Esophagus muscularis mucosa (tissue), 4 donors: ENCODE data around the gene RHNO1. TPM values are rescaled to one million over a fixed set of nuclear protein-coding genes. Genes with fewer than 3 reads are reported as not detected.

Experiments used
- DNase-seq: peaks from one replicate; pipeline ENCODE4 v3.0.0-alpha.2; 2017; ENCODE audit errors: extremely low spot score
- H3K27ac ChIP-seq, 4 donors: fragments of 200-600 bp; sonication (generic); replicated peaks in 1 of 4; 1 replicate in 3 of 4; 2 replicates in 1 of 4; pipeline ENCODE4 v1.5.1; 2016 to 2019; ENCODE audit warnings: mild to moderate bottlenecking in 1 of 4
- H3K27me3 ChIP-seq, 4 donors: fragments of 200-600 bp; sonication (generic); one replicate each; pipeline versions ENCODE4 v1.5.1 to v1.6.0; 2016 to 2019
- H3K36me3 ChIP-seq, 4 donors: fragments of 200-600 bp; sonication (generic); one replicate each; pipeline ENCODE4 v1.5.1; 2016 to 2019
- H3K4me1 ChIP-seq, 4 donors: fragments of 200-600 bp; sonication (generic); one replicate each; pipeline ENCODE4 v1.5.1; 2016 to 2019
- H3K4me3 ChIP-seq, 4 donors: fragments of 200-600 bp; sonication (generic); 1 replicate in 2 of 4; 2 replicates in 2 of 4; pipeline ENCODE4 v1.5.1; 2016 to 2019; ENCODE audit warnings: mild to moderate bottlenecking in 4 of 4, moderate library complexity in 1 of 4
- H3K9me3 ChIP-seq, 4 donors: fragments of 200-600 bp; sonication (generic); 1 replicate in 3 of 4; 2 replicates in 1 of 4; pipeline ENCODE4 v1.5.1; 2016 to 2019
- CTCF ChIP-seq, 3 experiments: fragments of 200-600 bp in 2 of 3; fragments of 450-650 bp in 1 of 3; sonication (generic) in 2 of 3; IDR thresholded peaks; one replicate each; pipeline ENCODE4 v1.5.1; 2017 to 2019; ENCODE audit warnings: antibody characterized with exemption in 3 of 3, mild to moderate bottlenecking in 2 of 3, moderate library complexity in 1 of 3
- EP300 ChIP-seq: sonication (generic); formaldehyde crosslinking; IDR thresholded peaks from one replicate; pipeline ENCODE4 v1.6.1; 2017; ENCODE audit warnings: antibody characterized with exemption
- POLR2A ChIP-seq: fragments of 450-650 bp; IDR thresholded peaks from one replicate; pipeline ENCODE4 v1.6.1; 2017; ENCODE audit warnings: antibody characterized with exemption, moderate library complexity, mild to moderate bottlenecking, low read depth
- POLR2AphosphoS5 ChIP-seq, 2 donors: sonication (generic); formaldehyde crosslinking; IDR thresholded peaks; one replicate each; pipeline ENCODE4 v1.6.1; 2017; ENCODE audit warnings: antibody characterized with exemption in 2 of 2
- WGBS: methylation state at CpG from one replicate; pipeline ENCODE4 v1.1.5; 2018; 5-methylcytosine and 5-hydroxymethylcytosine counted together
- intact Hi-C: fragments of 100-400 bp; cut with DNase I; formaldehyde crosslinking; loops from one replicate; pipeline ENCODE4 v1.15.1; 2023
- total RNA-seq, 4 donors: library from RNA; depleted of rRNA; stranded (reverse); fragments of >200 nt; gene quantifications; one replicate each; pipeline versions ENCODE4 v1.1.0 to v1.2.1, GENCODE V29; 2016

Gene RHNO1
- total RNA-seq, 4 donors from 2014 or later, result 7.1 to 9.7 (median 8.9) TPM

DNA sequence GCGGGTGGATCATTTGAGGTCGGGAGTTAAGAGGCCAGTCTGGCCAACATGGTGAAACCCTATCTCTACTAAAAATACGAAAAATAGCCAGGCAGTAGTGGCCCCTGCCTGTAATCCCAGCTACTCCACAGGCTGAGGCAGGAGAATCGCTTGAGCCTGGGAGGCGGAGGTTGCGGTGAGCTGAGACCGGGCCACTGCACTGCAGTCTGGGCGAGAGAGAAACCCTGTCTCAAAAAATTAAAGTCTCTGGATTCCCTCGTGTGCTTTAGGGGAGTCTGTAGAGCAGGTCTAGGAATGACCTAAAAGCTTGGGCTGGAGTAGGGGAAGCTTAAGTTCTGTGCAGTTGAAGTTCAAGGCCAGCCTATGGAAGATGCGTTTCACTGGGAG lies 13.0 kb downstream of the RHNO1 start:
- Histone ChIP-seq H3K27me3 (no peaks in the 10 kb centered on the region), H3K27ac (peak overlapping the region; percentile 95 to 97 (median 96)), H3K36me3 (peaks cover 0 to 21% (median 0%) of the 10 kb centered on the region in 4 donors), H3K9me3 (no peaks in the 10 kb centered on the region), H3K4me3 (peak overlapping the region; percentile 74 to 95 (median 76)), H3K4me1 (peaks cover 17 to 44% (median 42%) of the 10 kb centered on the region in 4 donors)
- DNase-seq, result no peak
- intact Hi-C loops, result no loop called here
- WGBS, result 75% methylated on average over 10 of the region's 10 CpGs
- no peak for TF ChIP-seq EP300
- TF ChIP-seq POLR2A, result no peak
- TF ChIP-seq POLR2AphosphoS5 (IDR thresholded peaks at IDR 0.05), result no peak
- no peak for TF ChIP-seq CTCF (IDR thresholded peaks at IDR 0.05)

DNA sequence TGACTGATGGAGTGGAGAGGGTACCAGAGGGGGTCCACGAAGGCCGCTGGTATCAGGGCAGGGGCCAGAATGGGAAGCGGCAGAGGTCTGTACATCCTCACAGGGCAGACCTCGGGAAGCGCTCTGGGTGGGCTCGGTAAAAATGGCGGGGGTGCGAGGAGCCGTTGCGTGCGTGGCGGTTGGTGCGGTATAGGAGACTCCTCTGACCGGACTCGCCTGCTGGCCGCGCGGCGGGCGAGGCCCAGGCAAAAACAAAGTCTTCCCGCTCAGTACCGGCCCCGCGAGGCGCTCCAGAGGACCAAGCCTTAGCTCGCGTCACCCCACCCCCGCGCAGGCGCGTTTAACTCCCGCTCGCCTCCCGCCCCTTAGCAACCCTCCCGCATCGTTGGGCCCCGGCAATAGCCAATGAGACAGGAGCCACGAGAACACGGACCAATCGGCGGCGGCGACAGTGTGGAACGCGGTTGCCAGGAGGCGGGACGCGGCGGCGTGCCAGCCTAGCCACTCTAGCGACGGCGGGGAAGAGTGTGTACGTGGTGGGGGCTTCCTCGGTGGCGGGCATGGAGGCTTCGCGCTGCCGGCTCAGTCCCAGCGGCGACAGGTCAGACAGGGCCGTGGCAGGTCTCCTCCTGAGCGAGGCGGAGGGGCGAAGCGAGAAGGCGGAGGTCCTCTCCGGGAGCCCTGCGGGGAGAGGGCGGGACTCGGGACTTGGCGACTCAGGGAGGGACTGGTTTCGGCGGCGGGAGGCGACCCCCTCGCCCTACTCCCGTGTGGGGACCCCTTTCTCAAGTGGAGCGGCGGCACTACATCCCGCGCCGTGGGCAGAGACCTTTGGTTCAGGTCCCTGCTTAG lies 13.6 kb downstream of the RHNO1 start, which contains the start of gene TULP3:
Gene TULP3, plus strand, starts transcription at position 504 of the 852 bp plus-strand sequence. Its CDS starts 57 bp downstream, at position 561.
- TF ChIP-seq EP300, result no peak
- TF ChIP-seq POLR2A, result peak; percentile 76
- TF ChIP-seq CTCF (IDR thresholded peaks at IDR 0.05), result peak in 2 of 3 experiments; percentile 22 to 23
- peak; percentile 96 to 98 for TF ChIP-seq POLR2AphosphoS5 (IDR thresholded peaks at IDR 0.05)

DNA sequence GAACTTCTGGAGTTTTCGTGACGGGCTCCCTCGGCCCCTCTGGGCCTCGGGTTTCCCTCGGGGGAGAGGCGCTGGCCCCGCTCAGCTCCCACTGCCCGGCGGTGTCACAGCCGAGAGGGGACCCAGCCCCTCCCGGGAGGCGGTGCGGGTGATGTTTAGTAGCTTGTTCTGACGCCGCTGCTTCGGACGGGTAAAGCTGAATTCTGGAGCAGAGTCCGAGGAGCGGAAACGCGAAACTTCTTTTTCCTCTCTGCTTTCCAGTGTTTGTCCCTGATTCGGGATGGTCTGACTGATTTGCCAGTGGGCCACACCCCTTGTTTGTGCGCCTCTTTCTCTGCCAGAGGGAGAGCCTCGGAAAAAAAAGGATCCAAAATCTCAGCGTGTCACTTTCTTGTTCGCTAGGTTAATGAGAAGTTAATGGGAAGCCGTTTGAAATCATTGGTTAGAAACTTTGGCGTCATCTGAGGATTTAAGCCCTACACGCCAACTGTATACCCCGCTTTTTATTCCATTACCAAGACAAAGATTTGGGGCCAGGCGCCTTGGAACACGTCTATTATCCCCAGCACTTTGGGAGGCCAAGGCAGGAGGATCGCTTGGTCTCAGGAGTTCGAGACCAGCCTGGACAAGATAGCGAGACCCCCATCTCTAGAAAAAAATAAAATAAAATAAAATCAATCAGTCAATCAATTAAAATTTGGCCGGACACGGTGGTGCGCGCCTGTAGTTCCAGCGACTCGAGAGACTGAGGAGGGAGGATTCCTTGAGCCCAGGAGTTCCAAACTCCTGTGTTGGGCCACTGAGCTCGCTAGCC lies 14.4 kb downstream of the RHNO1 start:
- Histone ChIP-seq H3K4me3 (peak overlapping the region; percentile 74 to 95 (median 76)), H3K9me3 (no peaks in the 10 kb centered on the region), H3K36me3 (peaks cover 0 to 13% (median 0%) of the 10 kb centered on the region in 4 donors), H3K4me1 (peaks cover 23 to 58% (median 55%) of the 10 kb centered on the region in 4 donors), H3K27ac (peak overlapping the region; percentile 95 to 97 (median 96)), H3K27me3 (no peaks in the 10 kb centered on the region)
- TF ChIP-seq POLR2AphosphoS5 (IDR thresholded peaks at IDR 0.05), result peak in 1 of 2 donors; percentile 23
- TF ChIP-seq POLR2A, result no peak
- DNase-seq, result no peak
- intact Hi-C loops, result no loop called here
- 22% methylated on average over 36 of the region's 42 CpGs for WGBS

More for the DNA sequence above, 13.6 kb downstream of the RHNO1 start, which contains the start of gene TULP3:
- H3K27me3 ChIP-seq, result no peaks in the 10 kb centered on the region
- H3K27ac ChIP-seq, result peak within 1 kb of the TSS; percentile 95 to 97 (median 96)
- H3K4me3 ChIP-seq, result peak within 1 kb of the TSS; percentile 74 to 95 (median 76)
- H3K4me1 ChIP-seq, result peaks cover 17 to 49% (median 47%) of the 10 kb centered on the region in 4 donors
- WGBS, result 2% methylated on average over 15 of the region's 83 CpGs
- intact Hi-C loops, result no loop called here
- H3K9me3 ChIP-seq, result no peaks in the 10 kb centered on the region
- peaks cover 0 to 21% (median 0%) of the 10 kb centered on the region in 4 donors for H3K36me3 ChIP-seq
- DNase-seq, result peak; percentile 99

DNA sequence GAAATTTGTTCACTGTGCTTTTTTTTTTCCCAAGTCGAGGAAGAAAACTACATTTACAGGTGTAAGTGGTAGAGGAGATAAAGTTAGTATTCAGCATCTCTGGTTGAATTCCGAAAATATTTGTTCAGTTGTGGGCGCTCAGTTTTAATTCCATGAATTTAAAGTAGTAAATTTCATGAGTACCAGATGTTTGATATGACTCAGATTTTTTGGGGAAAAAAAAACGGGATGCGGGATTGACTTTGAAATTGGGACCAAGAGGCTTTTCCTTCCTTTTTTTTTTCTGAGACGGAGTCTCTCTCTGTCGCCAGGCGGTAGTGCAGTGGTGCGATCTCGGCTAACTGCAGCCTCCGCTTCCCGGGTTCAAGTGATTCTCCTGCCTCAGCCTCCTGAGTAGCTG lies 15.2 kb downstream of the RHNO1 start:
- 74% methylated on average over 12 of the region's 12 CpGs for WGBS
- Histone ChIP-seq H3K27ac (peak overlapping the region; percentile 72 to 97 (median 96)), H3K9me3 (no peaks in the 10 kb centered on the region), H3K27me3 (no peaks in the 10 kb centered on the region), H3K4me3 (peak overlapping the region; percentile 74 to 95 (median 76)), H3K4me1 (peaks cover 23 to 64% (median 59%) of the 10 kb centered on the region in 4 donors), H3K36me3 (peaks cover 0 to 9% (median 0%) of the 10 kb centered on the region in 4 donors)
- no peak for DNase-seq
- no peak for TF ChIP-seq POLR2AphosphoS5 (IDR thresholded peaks at IDR 0.05)
- no peak for TF ChIP-seq EP300
- no peak for TF ChIP-seq POLR2A
- TF ChIP-seq CTCF (IDR thresholded peaks at IDR 0.05), result no peak
- intact Hi-C loops, result no loop called here
